ENCODE results near the gene TOP3A. TPM values are rescaled to one million over a fixed set of nuclear protein-coding genes. Genes with fewer than 3 reads are reported as not detected.

Gene TOP3A
- total and polyA plus RNA-seq, 9 donors = 22.4 to 34.4 (median 26.3) TPM

GRCh38 chr17:18324140-18325050 lies 9.6 kb upstream of the TOP3A start:
- WGBS (ENCODE audit: insufficient coverage) = 86% methylated on average over 21 of the region's 27 CpGs
- Histone ChIP-seq H3K27me3 (ENCODE audit: control insufficient read depth, insufficient read depth, low read length) (no peaks in the 10 kb centered on the region), H3K9me3 (replicated peaks; ENCODE audit: control insufficient read depth, low read depth, low read length) (no peaks in the 10 kb centered on the region), H3K4me1 (ENCODE audit: control insufficient read depth, insufficient read depth, low read length) (peaks cover 3% of the 10 kb centered on the region), H3K4me3 (ENCODE audit: low read length) (no peak overlapping the region), H3K36me3 (ENCODE audit: control insufficient read depth, insufficient read depth, low read length) (peaks cover 76% of the 10 kb centered on the region), H3K27ac (ENCODE audit: low read length) (no peak overlapping the region)
- DNase-seq = no peak

- Histone ChIP-seq H3K27ac (ENCODE audit: low read length) (no peak overlapping the region), H3K4me1 (ENCODE audit: control insufficient read depth, insufficient read depth, low read length) (peaks cover 11% of the 10 kb centered on the region), H3K9me3 (replicated peaks; ENCODE audit: control insufficient read depth, low read depth, low read length) (no peaks in the 10 kb centered on the region), H3K27me3 (ENCODE audit: control insufficient read depth, insufficient read depth, low read length) (no peaks in the 10 kb centered on the region), H3K4me3 (ENCODE audit: low read length) (no peak overlapping the region), H3K36me3 (ENCODE audit: control insufficient read depth, insufficient read depth, low read length) (peaks cover 80% of the 10 kb centered on the region)
- WGBS (ENCODE audit: insufficient coverage) = 84% methylated on average over 14 of the region's 16 CpGs
- no peak for DNase-seq
Observed at GRCh38 chr17:18323507-18324139, 8.8 kb upstream of the TOP3A start.

- Histone ChIP-seq H3K36me3 (ENCODE audit: control insufficient read depth, insufficient read depth, low read length) (peaks cover 83% of the 10 kb centered on the region), H3K4me3 (ENCODE audit: low read length) (no peak overlapping the region), H3K4me1 (ENCODE audit: control insufficient read depth, insufficient read depth, low read length) (peaks cover 15% of the 10 kb centered on the region), H3K27ac (ENCODE audit: low read length) (no peak overlapping the region), H3K27me3 (ENCODE audit: control insufficient read depth, insufficient read depth, low read length) (no peaks in the 10 kb centered on the region), H3K9me3 (replicated peaks; ENCODE audit: control insufficient read depth, low read depth, low read length) (no peaks in the 10 kb centered on the region)
- no peak for DNase-seq
- WGBS (ENCODE audit: insufficient coverage) = 71% methylated on average over 3 of the region's 3 CpGs
Observed at GRCh38 chr17:18323007-18323406, 8.2 kb upstream of the TOP3A start.

- Histone ChIP-seq H3K27ac (ENCODE audit: low read length) (no peak overlapping the region), H3K4me3 (ENCODE audit: low read length) (no peak overlapping the region), H3K4me1 (ENCODE audit: control insufficient read depth, insufficient read depth, low read length) (peaks cover 20% of the 10 kb centered on the region), H3K9me3 (replicated peaks; ENCODE audit: control insufficient read depth, low read depth, low read length) (no peaks in the 10 kb centered on the region), H3K36me3 (ENCODE audit: control insufficient read depth, insufficient read depth, low read length) (peaks cover 86% of the 10 kb centered on the region), H3K27me3 (ENCODE audit: control insufficient read depth, insufficient read depth, low read length) (no peaks in the 10 kb centered on the region)
- 93% methylated on average over 11 of the region's 12 CpGs for WGBS (ENCODE audit: insufficient coverage)
- DNase-seq = no peak
Observed at GRCh38 chr17:18322522-18322921, 7.7 kb upstream of the TOP3A start.

GRCh38 chr17:18321309-18321708 lies 6.5 kb upstream of the TOP3A start:
- no CpG with 5 or more reads among the region's 5 CpGs for WGBS (ENCODE audit: insufficient coverage)
- H3K4me1 ChIP-seq (ENCODE audit: control insufficient read depth, insufficient read depth, low read length) = peaks cover 28% of the 10 kb centered on the region
- DNase-seq = no peak
- no peak overlapping the region for H3K4me3 ChIP-seq (ENCODE audit: low read length)
- no peaks in the 10 kb centered on the region for H3K27me3 ChIP-seq (ENCODE audit: control insufficient read depth, insufficient read depth, low read length)
- no peak overlapping the region for H3K27ac ChIP-seq (ENCODE audit: low read length)
- H3K9me3 ChIP-seq (replicated peaks; ENCODE audit: control insufficient read depth, low read depth, low read length) = no peaks in the 10 kb centered on the region
- peaks cover 86% of the 10 kb centered on the region for H3K36me3 ChIP-seq (ENCODE audit: control insufficient read depth, insufficient read depth, low read length)

- H3K36me3 ChIP-seq (ENCODE audit: control insufficient read depth, insufficient read depth, low read length) = peaks cover 79% of the 10 kb centered on the region
- no peak overlapping the region for H3K27ac ChIP-seq (ENCODE audit: low read length)
- no peaks in the 10 kb centered on the region for H3K9me3 ChIP-seq (replicated peaks; ENCODE audit: control insufficient read depth, low read depth, low read length)
- DNase-seq = no peak
- peaks cover 36% of the 10 kb centered on the region for H3K4me1 ChIP-seq (ENCODE audit: control insufficient read depth, insufficient read depth, low read length)
- no peaks in the 10 kb centered on the region for H3K27me3 ChIP-seq (ENCODE audit: control insufficient read depth, insufficient read depth, low read length)
- H3K4me3 ChIP-seq (ENCODE audit: low read length) = no peak overlapping the region
- WGBS (ENCODE audit: insufficient coverage) = 88% methylated on average over 6 of the region's 7 CpGs
Observed at GRCh38 chr17:18320301-18320700, 5.5 kb upstream of the TOP3A start.

GRCh38 chr17:18319604-18320256 lies 4.9 kb upstream of the TOP3A start:
- DNase-seq = peak; percentile 61
- peaks cover 74% of the 10 kb centered on the region for H3K36me3 ChIP-seq (ENCODE audit: control insufficient read depth, insufficient read depth, low read length)
- H3K4me3 ChIP-seq (ENCODE audit: low read length) = no peak overlapping the region
- H3K4me1 ChIP-seq (ENCODE audit: control insufficient read depth, insufficient read depth, low read length) = peaks cover 36% of the 10 kb centered on the region
- no peaks in the 10 kb centered on the region for H3K27me3 ChIP-seq (ENCODE audit: control insufficient read depth, insufficient read depth, low read length)
- H3K9me3 ChIP-seq (replicated peaks; ENCODE audit: control insufficient read depth, low read depth, low read length) = no peaks in the 10 kb centered on the region
- no peak overlapping the region for H3K27ac ChIP-seq (ENCODE audit: low read length)
- WGBS (ENCODE audit: insufficient coverage) = 49% methylated on average over 8 of the region's 13 CpGs

- H3K4me1 ChIP-seq (ENCODE audit: control insufficient read depth, insufficient read depth, low read length) = peaks cover 40% of the 10 kb centered on the region
- no peaks in the 10 kb centered on the region for H3K9me3 ChIP-seq (replicated peaks; ENCODE audit: control insufficient read depth, low read depth, low read length)
- H3K4me3 ChIP-seq (ENCODE audit: low read length) = no peak overlapping the region
- WGBS (ENCODE audit: insufficient coverage) = 88% methylated on average over 13 of the region's 18 CpGs
- no peak for DNase-seq
- no peaks in the 10 kb centered on the region for H3K27me3 ChIP-seq (ENCODE audit: control insufficient read depth, insufficient read depth, low read length)
- no peak overlapping the region for H3K27ac ChIP-seq (ENCODE audit: low read length)
- peaks cover 66% of the 10 kb centered on the region for H3K36me3 ChIP-seq (ENCODE audit: control insufficient read depth, insufficient read depth, low read length)
Observed at GRCh38 chr17:18318771-18319450, 4.1 kb upstream of the TOP3A start.

GRCh38 chr17:18318117-18318516 lies 3.3 kb upstream of the TOP3A start:
- no peak overlapping the region for H3K4me3 ChIP-seq (ENCODE audit: low read length)
- no peak overlapping the region for H3K27ac ChIP-seq (ENCODE audit: low read length)
- peaks cover 48% of the 10 kb centered on the region for H3K4me1 ChIP-seq (ENCODE audit: control insufficient read depth, insufficient read depth, low read length)
- peaks cover 59% of the 10 kb centered on the region for H3K36me3 ChIP-seq (ENCODE audit: control insufficient read depth, insufficient read depth, low read length)
- no peaks in the 10 kb centered on the region for H3K9me3 ChIP-seq (replicated peaks; ENCODE audit: control insufficient read depth, low read depth, low read length)
- no CpG with 5 or more reads among the region's 7 CpGs for WGBS (ENCODE audit: insufficient coverage)
- DNase-seq = no peak
- no peaks in the 10 kb centered on the region for H3K27me3 ChIP-seq (ENCODE audit: control insufficient read depth, insufficient read depth, low read length)

- peaks cover 49% of the 10 kb centered on the region for H3K4me1 ChIP-seq (ENCODE audit: control insufficient read depth, insufficient read depth, low read length)
- peaks cover 58% of the 10 kb centered on the region for H3K36me3 ChIP-seq (ENCODE audit: control insufficient read depth, insufficient read depth, low read length)
- no peaks in the 10 kb centered on the region for H3K9me3 ChIP-seq (replicated peaks; ENCODE audit: control insufficient read depth, low read depth, low read length)
- 84% methylated on average over 9 of the region's 11 CpGs for WGBS (ENCODE audit: insufficient coverage)
- DNase-seq = no peak
- H3K27ac ChIP-seq (ENCODE audit: low read length) = no peak overlapping the region
- H3K27me3 ChIP-seq (ENCODE audit: control insufficient read depth, insufficient read depth, low read length) = no peaks in the 10 kb centered on the region
- H3K4me3 ChIP-seq (ENCODE audit: low read length) = peak overlapping the region; percentile 83
Observed at GRCh38 chr17:18315961-18316360, 1.2 kb upstream of the TOP3A start.

Data from muscle of leg (tissue), 11 donors.